OCI-LY7 (cell line): ENCODE measurements around the gene CLDN4.

Source experiments
- CTCF ChIP-seq: fragments of 200-600 bp; sonication (generic); conservative IDR thresholded peaks from 2 replicates; pipeline ENCODE4 v1.5.1; 2014; ENCODE audit warnings: mild to moderate bottlenecking, antibody characterized with exemption, low read length, moderate library complexity, mixed read lengths
- EZH2phosphoT487 ChIP-seq: fragments of 200-600 bp; sonication (generic); IDR thresholded peaks from 2 replicates; pipeline ENCODE4 v1.6.1; 2018; ENCODE audit warnings: low read depth, borderline replicate concordance, mild to moderate bottlenecking, mixed run types, antibody characterized with exemption, low read length, moderate library complexity, mixed read lengths

GRCh38 chr7:73839743-73840714 is 9.2 kb downstream of the CLDN4 start:
- TF ChIP-seq CTCF = no peak
- no peak for TF ChIP-seq EZH2phosphoT487
